GM12875 (cell line): Measurements from ENCODE around the gene CRYL1.

Experiments used
- H3K4me3 ChIP-seq: one replicate; pipeline ENCODE4 v1.5.1; 2011; ENCODE audit warnings: low read depth, low read length, control low read depth
- TF ChIP-seq, protein P1 (sequence below): IDR thresholded peaks from 2 replicates; pipeline ENCODE4 v1.5.1; 2011; ENCODE audit warnings: low read depth, mild to moderate bottlenecking, control low read depth, inconsistent platforms, low read length, moderate library complexity, borderline replicate concordance; ENCODE audit not compliant: insufficient read depth

The CRYL1 gene

DNA sequence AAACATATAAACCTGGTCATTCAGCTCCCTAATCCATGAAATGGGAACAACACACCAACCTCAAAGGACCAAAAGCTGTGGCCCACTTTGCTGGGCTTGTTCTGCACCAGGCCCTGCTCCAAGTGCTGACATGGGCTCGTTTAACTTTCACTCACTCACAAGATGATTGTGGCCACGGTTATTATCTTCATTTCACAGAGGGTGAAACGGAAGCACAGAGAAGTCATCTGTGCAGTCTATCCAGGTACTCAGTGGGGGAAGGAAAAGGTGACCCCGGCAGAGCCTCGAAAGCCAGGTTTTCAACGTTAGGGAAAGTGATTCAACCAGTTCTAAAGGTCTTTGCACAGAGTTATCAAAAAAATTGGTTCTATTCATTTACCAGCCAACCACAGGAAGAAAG lies 68.0 kb downstream of the CRYL1 start:
- H3K4me3 ChIP-seq = no peak overlapping the region
- TF ChIP-seq, protein P1, sequence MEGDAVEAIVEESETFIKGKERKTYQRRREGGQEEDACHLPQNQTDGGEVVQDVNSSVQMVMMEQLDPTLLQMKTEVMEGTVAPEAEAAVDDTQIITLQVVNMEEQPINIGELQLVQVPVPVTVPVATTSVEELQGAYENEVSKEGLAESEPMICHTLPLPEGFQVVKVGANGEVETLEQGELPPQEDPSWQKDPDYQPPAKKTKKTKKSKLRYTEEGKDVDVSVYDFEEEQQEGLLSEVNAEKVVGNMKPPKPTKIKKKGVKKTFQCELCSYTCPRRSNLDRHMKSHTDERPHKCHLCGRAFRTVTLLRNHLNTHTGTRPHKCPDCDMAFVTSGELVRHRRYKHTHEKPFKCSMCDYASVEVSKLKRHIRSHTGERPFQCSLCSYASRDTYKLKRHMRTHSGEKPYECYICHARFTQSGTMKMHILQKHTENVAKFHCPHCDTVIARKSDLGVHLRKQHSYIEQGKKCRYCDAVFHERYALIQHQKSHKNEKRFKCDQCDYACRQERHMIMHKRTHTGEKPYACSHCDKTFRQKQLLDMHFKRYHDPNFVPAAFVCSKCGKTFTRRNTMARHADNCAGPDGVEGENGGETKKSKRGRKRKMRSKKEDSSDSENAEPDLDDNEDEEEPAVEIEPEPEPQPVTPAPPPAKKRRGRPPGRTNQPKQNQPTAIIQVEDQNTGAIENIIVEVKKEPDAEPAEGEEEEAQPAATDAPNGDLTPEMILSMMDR = no peak

DNA sequence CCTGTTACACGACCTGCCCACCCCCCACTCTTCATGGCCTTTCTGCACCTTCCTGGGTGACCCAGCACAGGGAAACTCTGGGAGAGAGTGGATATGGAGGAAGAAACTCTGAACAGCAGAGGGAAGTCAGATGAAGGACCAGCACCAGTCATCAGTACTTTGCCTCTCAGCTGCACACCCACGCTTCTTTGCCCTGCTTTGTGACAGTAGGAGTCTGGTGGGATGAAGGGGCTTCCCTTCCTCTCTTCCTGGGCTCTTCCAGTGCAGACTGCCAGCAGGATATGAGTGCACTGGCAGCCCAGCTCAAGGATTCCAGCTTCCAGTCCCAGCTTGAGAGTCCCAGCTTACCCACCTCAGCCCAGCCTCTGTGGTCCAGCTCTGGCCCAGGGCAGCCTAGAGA lies 68.9 kb downstream of the CRYL1 start:
- TF ChIP-seq, protein P1 = no peak
- H3K4me3 ChIP-seq = no peak overlapping the region

DNA sequence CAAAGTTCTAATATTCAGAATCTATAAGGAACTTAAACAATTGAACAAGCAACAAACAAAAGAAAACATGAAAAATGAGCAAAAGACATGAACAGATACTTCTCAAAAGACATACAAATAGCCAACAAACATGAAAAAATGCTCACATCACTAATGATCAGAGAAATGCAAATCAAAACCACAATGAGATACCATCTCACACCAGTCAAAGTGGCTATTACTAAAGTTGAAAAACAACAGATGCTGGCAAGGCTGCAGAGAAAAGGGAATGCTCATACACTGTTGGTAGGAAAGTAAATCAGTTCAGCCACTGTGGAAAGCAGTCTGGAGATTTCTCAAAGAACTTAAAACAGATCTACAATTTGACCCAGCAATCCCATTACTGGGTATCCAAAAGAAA lies 74.3 kb downstream of the CRYL1 start:
- no peak overlapping the region for H3K4me3 ChIP-seq
- TF ChIP-seq, protein P1 = no peak

DNA sequence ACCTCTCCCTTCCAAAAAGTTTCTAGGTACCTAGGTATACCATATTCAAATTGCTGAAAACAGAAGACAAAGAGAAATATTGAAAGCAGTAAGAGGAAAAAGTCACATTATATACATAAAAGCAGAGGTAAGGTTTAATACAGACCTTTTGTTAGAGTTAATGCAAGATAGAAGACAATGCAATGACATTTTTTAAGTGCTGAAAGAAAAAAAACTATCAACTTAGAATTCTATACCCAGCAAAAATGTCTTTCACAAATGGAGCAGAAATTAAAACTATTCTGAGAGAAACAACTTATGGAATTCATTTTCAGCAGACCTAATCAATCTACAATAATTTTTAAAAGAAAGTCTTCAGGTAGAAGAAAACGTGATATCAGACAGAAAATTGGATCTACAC lies 77.2 kb downstream of the CRYL1 start:
- TF ChIP-seq, protein P1 = no peak
- H3K4me3 ChIP-seq = no peak overlapping the region

DNA sequence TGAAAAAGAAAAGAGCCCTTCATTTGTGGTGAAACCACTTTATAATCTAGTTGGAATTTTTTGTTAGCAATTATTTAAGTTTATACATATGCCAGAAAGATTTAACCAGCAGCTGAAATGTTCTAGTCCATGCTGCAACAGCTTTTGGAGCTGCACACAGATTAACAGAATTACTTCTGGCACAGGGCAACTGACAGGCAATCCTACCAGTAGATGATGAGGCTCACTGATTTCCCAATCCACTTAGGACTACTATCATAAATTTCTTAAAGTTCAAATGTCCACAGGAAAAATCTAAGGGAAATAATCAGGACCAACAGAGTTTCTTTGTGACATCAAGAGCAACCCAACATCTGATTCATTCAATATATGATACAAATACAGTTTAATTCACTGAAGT lies 78.8 kb downstream of the CRYL1 start:
- H3K4me3 ChIP-seq = no peak overlapping the region
- TF ChIP-seq, protein P1 = no peak

DNA sequence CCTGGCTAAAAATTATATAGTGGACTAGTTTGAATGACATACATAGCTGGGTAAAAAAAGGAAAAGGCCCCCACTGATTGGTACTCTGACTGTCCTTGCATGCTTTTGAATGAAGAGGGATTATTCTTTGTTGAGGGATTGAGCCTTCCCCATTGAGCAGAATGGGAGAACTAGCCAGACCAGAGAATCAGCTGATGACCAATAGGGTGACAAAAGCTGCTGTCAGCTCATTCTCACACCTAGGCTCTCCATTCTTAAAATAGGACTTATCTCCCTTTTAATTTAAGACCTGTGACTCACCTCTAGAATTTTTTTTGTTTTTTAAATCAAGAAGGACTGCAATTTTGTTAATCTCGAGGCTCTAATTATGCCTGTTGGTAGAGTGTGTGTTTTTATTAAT lies 79.3 kb downstream of the CRYL1 start:
- no peak overlapping the region for H3K4me3 ChIP-seq
- TF ChIP-seq, protein P1 = no peak

DNA sequence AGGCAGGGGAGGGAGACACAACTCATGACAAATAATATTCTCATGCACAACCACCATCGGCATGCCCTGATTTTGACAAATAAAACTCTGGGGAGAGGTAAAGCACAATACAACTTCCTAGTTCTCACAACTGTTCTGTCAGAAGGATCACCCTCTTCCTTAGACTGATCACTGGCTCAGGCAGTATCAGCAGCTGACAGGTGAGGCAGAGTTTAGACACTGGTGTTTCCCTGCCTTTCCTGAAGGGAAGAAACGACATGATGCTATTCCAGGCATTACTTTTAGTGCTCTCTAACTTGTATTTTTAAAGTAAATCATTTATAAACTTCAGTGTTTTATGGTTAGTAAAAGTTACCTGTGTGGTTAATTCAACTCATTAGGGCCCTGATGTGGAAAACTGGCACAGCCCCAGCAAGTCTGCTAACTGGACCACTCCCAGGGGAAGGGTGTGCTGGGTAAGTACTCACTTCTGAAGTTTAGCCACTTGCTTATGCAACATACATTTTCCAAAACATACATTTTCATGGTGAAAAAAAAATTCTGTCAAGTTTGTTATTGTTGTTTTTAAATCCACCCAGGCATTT lies 82.8 kb downstream of the CRYL1 start:
- no peak overlapping the region for H3K4me3 ChIP-seq
- TF ChIP-seq, protein P1 = no peak
